MM.1S (cell line): ENCODE results near the gene ARHGAP12.

Source experiments
- DNase-seq: peaks from one replicate; pipeline ENCODE4 v3.0.0-alpha.2; 2015
- H2AFZ ChIP-seq: fragments of 300-600 bp; sonication (generic); 2 replicates; pipeline ENCODE4 v1.6.0; 2016; ENCODE audit warnings: antibody characterized with exemption, low read length
- H3F3A ChIP-seq: fragments of 300-600 bp; sonication (generic); 2 replicates; pipeline ENCODE4 v1.6.1; 2016; ENCODE audit warnings: mild to moderate bottlenecking, antibody characterized with exemption, low read length, moderate library complexity, mixed read lengths; ENCODE audit not compliant: insufficient read depth
- H3K27ac ChIP-seq: fragments of 300-600 bp; sonication (generic); 2 replicates; pipeline ENCODE4 v1.5.1; 2016; ENCODE audit warnings: mild to moderate bottlenecking, low read length
- H3K27me3 ChIP-seq: fragments of 300-600 bp; sonication (generic); replicated peaks from 2 replicates; pipeline ENCODE4 v1.6.0; 2016; ENCODE audit warnings: low read length; ENCODE audit not compliant: insufficient read depth
- H3K36me3 ChIP-seq: fragments of 300-600 bp; sonication (generic); replicated peaks from 2 replicates; pipeline ENCODE4 v1.6.1; 2016; ENCODE audit warnings: mild to moderate bottlenecking, low read length, mixed read lengths; ENCODE audit not compliant: insufficient read depth
- H3K4me1 ChIP-seq: fragments of 300-600 bp; sonication (generic); 2 replicates; pipeline ENCODE4 v1.6.1; 2016; ENCODE audit warnings: low read length, mixed read lengths
- H3K4me2 ChIP-seq: fragments of 300-600 bp; sonication (generic); 2 replicates; pipeline ENCODE4 v1.6.0; 2016; ENCODE audit warnings: low read depth, low read length
- H3K4me3 ChIP-seq: fragments of 300-600 bp; sonication (generic); 2 replicates; pipeline ENCODE4 v1.5.1; 2016; ENCODE audit warnings: low read length, mixed read lengths
- H3K79me2 ChIP-seq: fragments of 300-600 bp; sonication (generic); 2 replicates; pipeline ENCODE4 v1.6.1; 2016; ENCODE audit warnings: mixed run types, low read length, mixed read lengths
- H3K9ac ChIP-seq: fragments of 300-600 bp; sonication (generic); 2 replicates; pipeline ENCODE4 v1.6.1; 2016; ENCODE audit warnings: low read length, mixed read lengths
- H3K9me2 ChIP-seq: fragments of 300-600 bp; sonication (generic); replicated peaks from 2 replicates; pipeline ENCODE4 v1.6.1; 2016; ENCODE audit warnings: mild to moderate bottlenecking, low read length, mixed read lengths; ENCODE audit not compliant: insufficient read depth
- H3K9me3 ChIP-seq: fragments of 300-600 bp; sonication (generic); replicated peaks from 2 replicates; pipeline ENCODE4 v1.6.1; 2016; ENCODE audit warnings: mild to moderate bottlenecking, low read length, mixed read lengths; ENCODE audit not compliant: insufficient read depth
- H4K20me1 ChIP-seq: fragments of 300-600 bp; sonication (generic); 2 replicates; pipeline ENCODE4 v1.6.1; 2016; ENCODE audit warnings: mild to moderate bottlenecking, low read length, moderate library complexity, mixed read lengths; ENCODE audit not compliant: insufficient read depth
- CTCF ChIP-seq: fragments of 300-600 bp; sonication (generic); IDR thresholded peaks from 2 replicates; pipeline ENCODE4 v1.5.1; 2016; ENCODE audit warnings: antibody characterized with exemption, low read length, mixed read lengths
- EZH2 ChIP-seq: fragments of 300-600 bp; sonication (generic); optimal IDR thresholded peaks from 2 replicates; pipeline ENCODE3; 2017; ENCODE audit warnings: low read depth, mild to moderate bottlenecking, antibody characterized with exemption, low read length, mixed read lengths
- EZH2phosphoT487 ChIP-seq: fragments of 300-600 bp; sonication (generic); IDR thresholded peaks from 2 replicates; pipeline ENCODE4 v1.6.1; 2018; ENCODE audit warnings: antibody characterized with exemption, low read length

ARHGAP12 gene

GRCh38 chr10:31954410-31955191 lies 26.0 kb upstream of the ARHGAP12 start:
- H3K4me2 ChIP-seq: no peak overlapping the region
- H3K27ac ChIP-seq: no peak overlapping the region
- H4K20me1 ChIP-seq: no peaks in the 10 kb centered on the region
- no peak overlapping the region for H3K9ac ChIP-seq
- H3K9me2 ChIP-seq: no peaks in the 10 kb centered on the region
- no peaks in the 10 kb centered on the region for H3K27me3 ChIP-seq
- no peak overlapping the region for H2AFZ ChIP-seq
- DNase-seq: no peak
- TF ChIP-seq EZH2 (no peak), EZH2phosphoT487 (no peak), CTCF (no peak)
- H3K36me3 ChIP-seq: no peaks in the 10 kb centered on the region
- H3K4me1 ChIP-seq: no peaks in the 10 kb centered on the region
- H3K79me2 ChIP-seq: no peaks in the 10 kb centered on the region
- no peaks in the 10 kb centered on the region for H3K9me3 ChIP-seq
- no peaks in the 10 kb centered on the region for H3F3A ChIP-seq
- no peak overlapping the region for H3K4me3 ChIP-seq

- no peaks in the 10 kb centered on the region for H3F3A ChIP-seq
- no peak overlapping the region for H2AFZ ChIP-seq
- H3K9me2 ChIP-seq: no peaks in the 10 kb centered on the region
- DNase-seq: no peak
- no peak overlapping the region for H3K27ac ChIP-seq
- H3K79me2 ChIP-seq: no peaks in the 10 kb centered on the region
- no peaks in the 10 kb centered on the region for H3K9me3 ChIP-seq
- H3K4me1 ChIP-seq: no peaks in the 10 kb centered on the region
- H3K36me3 ChIP-seq: no peaks in the 10 kb centered on the region
- no peak overlapping the region for H3K4me3 ChIP-seq
- no peaks in the 10 kb centered on the region for H4K20me1 ChIP-seq
- H3K9ac ChIP-seq: no peak overlapping the region
- TF ChIP-seq CTCF (no peak), EZH2 (no peak), EZH2phosphoT487 (no peak)
- H3K27me3 ChIP-seq: no peaks in the 10 kb centered on the region
- no peak overlapping the region for H3K4me2 ChIP-seq
Measured at GRCh38 chr10:31953480-31953879, 24.8 kb upstream of the ARHGAP12 start.

- no peaks in the 10 kb centered on the region for H3K9me3 ChIP-seq
- no peaks in the 10 kb centered on the region for H3F3A ChIP-seq
- H2AFZ ChIP-seq: no peak overlapping the region
- no peak overlapping the region for H3K4me2 ChIP-seq
- H3K9ac ChIP-seq: no peak overlapping the region
- no peaks in the 10 kb centered on the region for H3K27me3 ChIP-seq
- no peak overlapping the region for H3K4me3 ChIP-seq
- no peaks in the 10 kb centered on the region for H4K20me1 ChIP-seq
- H3K9me2 ChIP-seq: no peaks in the 10 kb centered on the region
- no peak for TF ChIP-seq CTCF
- no peak for TF ChIP-seq EZH2phosphoT487
- no peak for TF ChIP-seq EZH2
- H3K27ac ChIP-seq: no peak overlapping the region
- DNase-seq: no peak
- H3K4me1 ChIP-seq: no peaks in the 10 kb centered on the region
- no peaks in the 10 kb centered on the region for H3K36me3 ChIP-seq
- no peaks in the 10 kb centered on the region for H3K79me2 ChIP-seq
Measured at GRCh38 chr10:31953080-31953479, 24.4 kb upstream of the ARHGAP12 start.
